Fibroblast of lung (primary cell): ENCODE measurements around the gene CORO6.

Experiments
- EZH2 ChIP-seq: IDR thresholded peaks from 2 replicates; pipeline ENCODE4 v1.5.1; 2012; ENCODE audit warnings: low read length, control low read depth, mild to moderate bottlenecking; ENCODE audit errors: missing control alignments
- TF ChIP-seq, protein P1 (sequence below), 2 donors: IDR thresholded peaks in 1 of 2; conservative IDR thresholded peaks in 1 of 2; 1 replicate in 1 of 2; 2 replicates in 1 of 2; pipeline ENCODE4 v1.5.1; 2011 to 2012; ENCODE audit warnings: low read length in 2 of 2, control low read depth in 1 of 2, inconsistent platforms in 1 of 2, low read depth in 1 of 2, mild to moderate bottlenecking in 1 of 2

- TF ChIP-seq, protein P1, sequence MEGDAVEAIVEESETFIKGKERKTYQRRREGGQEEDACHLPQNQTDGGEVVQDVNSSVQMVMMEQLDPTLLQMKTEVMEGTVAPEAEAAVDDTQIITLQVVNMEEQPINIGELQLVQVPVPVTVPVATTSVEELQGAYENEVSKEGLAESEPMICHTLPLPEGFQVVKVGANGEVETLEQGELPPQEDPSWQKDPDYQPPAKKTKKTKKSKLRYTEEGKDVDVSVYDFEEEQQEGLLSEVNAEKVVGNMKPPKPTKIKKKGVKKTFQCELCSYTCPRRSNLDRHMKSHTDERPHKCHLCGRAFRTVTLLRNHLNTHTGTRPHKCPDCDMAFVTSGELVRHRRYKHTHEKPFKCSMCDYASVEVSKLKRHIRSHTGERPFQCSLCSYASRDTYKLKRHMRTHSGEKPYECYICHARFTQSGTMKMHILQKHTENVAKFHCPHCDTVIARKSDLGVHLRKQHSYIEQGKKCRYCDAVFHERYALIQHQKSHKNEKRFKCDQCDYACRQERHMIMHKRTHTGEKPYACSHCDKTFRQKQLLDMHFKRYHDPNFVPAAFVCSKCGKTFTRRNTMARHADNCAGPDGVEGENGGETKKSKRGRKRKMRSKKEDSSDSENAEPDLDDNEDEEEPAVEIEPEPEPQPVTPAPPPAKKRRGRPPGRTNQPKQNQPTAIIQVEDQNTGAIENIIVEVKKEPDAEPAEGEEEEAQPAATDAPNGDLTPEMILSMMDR (conservative IDR thresholded peaks at IDR 0.05 in 1 of 2, IDR thresholded peaks at IDR 0.05 in 1 of 2; ENCODE audit: low read depth in 1 of 2, low read length in 2 of 2): no peak
- no peak for TF ChIP-seq EZH2
These were observed 46.6 kb upstream of the CORO6 start for GRCh38 chr17:29669266-29669665.
